GM20431 (cell line): Measurements from ENCODE around the gene MPZL2.

ENCODE experiments used
- in situ Hi-C: fragments of 300-500 bp; cut with MseI, MboI; formaldehyde crosslinking; loops from one replicate; pipeline ENCODE4 v1.15.0; 2020; ENCODE audit warnings: low sequenced_read_pairs; ENCODE audit not compliant: unreplicated experiment

Gene MPZL2

DNA sequence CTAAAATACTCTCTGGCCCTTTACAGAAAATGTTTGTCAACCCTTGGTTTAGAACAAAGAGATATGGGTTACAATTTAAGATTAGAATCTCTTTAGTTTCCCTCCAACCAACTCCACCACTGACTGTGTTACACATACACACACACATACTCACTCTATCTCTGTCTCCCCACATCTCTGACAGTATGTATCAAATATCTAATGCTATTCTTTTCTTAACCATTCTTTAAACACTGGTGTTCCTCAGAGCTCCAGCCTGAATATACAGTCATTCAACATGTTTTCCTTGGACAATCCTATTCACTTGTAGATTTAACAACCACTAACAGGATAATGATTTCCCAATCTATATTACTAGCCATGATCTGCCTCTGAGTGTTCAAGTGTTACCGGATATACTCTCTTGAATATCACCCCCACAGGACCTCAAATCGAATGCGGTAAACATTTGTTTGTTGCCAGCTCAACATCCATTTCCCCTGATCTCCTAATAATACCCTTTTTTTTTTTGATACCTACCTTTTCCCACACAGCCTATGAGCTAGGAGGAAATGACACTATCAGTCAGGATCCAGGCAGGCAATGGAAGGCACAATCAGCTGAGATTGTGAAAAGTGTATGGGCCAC lies 18.0 kb downstream of the MPZL2 start:
- in situ Hi-C loops = no loop called here

DNA sequence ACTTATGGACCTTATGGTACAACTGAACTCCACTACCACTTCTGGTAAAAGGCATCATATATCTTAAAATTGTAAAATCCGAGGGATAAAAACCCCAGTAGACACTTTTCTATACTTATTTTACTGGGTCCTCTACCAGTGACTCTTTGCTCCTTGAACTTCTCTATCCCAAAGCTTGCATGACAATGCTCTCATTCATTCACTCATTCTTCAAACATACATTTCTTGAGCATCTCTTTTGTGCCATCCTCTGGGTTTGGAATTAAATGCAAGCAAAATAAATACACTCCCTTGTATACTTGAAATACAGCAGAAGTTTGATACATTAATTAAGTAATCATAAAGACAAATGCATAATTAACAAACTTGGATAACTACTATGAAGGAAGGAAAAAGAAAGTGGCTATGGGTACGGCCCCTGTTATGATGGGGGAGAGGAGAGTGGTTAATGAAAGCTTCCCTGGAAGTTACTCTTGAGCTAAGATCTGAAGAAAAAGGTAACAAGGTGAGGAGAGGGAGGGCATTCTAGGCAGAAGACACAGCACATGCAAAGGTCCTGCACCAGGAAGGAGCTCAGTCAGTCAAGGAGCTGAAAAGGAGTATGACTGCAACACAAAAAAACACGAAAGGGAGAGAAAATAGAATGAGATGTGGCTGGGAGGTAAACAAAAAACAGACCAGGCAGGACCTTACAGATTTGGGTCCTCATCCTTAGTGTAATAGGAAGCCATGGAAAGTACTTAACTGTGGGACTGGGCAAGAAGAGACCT lies 19.9 kb downstream of the MPZL2 start:
- in situ Hi-C loops = no loop called here

DNA sequence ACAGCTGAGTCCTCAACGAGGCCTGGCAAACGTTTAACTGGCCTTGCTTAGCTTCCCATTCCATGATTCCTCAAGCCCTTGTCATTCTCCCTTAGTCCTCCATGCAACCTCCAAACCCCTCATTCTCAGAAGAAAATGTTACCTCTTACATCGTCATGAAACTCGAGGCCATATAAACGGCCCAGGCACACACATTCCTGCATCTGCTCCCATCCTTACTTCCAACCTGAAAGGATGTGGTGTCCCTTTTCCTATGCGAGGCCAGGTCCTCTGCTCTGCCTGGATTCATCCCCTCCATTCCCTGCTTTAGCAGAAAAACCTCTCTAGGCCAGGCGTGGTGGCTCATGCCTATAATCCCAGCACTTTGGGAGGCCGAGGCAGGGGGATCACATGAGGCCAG lies 20.9 kb downstream of the MPZL2 start:
- in situ Hi-C loops = no loop called here

DNA sequence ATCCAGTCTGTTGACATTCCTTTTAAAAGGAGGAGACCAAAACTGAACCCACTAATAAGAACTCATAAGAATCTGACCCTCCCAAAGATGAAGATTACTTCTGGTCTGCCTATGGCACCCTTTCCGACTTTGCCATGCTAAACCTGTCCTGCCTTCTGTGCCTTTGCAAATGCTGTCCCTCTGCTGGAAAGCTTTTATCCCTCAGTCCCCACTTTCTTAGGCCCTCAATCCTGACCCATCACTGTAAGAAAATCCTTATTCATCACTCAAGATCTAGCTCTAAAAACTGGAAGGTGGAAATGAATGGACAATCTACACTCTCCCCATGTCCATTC lies 22.4 kb downstream of the MPZL2 start:
- in situ Hi-C loops = no loop called here

DNA sequence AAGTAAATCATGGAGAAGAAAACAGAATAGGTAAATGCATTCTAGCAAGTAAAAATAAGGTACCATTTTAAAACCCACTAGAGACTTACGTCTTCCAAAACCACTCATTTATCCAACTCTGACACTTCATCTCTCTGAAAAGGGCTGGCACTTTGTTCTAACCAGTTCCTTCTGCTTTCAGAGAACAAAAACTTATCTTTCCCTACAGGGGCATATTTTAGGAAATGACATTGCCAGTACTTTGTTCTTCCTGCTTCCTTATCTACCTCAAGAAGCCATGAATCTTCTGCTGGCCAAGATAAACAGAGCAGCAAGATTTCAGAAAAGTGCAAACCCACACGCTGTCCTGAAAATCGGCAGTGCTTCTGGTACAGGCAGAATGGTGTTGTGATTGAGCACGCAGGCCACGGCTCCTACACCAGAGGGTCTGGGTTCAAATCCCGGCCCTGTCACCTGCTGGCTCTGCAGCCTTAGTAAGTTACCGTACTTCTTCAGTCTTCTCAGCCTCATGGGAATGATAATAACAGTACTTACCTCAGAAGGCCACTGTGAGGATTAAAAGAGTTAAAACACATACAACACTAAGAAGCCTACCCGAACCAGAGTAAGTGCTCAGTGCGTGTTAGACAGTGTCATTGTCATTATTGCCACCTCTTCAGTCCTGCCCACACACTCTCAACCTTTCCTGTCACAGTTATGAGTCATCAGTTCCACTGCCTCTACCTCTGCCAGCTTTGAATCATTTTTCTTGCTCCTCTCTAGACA lies 22.9 kb downstream of the MPZL2 start:
- in situ Hi-C loops = no loop called here

GRCh38 chr11:118239509-118240205 lies 24.4 kb downstream of the MPZL2 start:
- in situ Hi-C loops = no loop called here

- in situ Hi-C loops = no loop called here
Observed at GRCh38 chr11:118238929-118239328, 25.2 kb downstream of the MPZL2 start.

DNA sequence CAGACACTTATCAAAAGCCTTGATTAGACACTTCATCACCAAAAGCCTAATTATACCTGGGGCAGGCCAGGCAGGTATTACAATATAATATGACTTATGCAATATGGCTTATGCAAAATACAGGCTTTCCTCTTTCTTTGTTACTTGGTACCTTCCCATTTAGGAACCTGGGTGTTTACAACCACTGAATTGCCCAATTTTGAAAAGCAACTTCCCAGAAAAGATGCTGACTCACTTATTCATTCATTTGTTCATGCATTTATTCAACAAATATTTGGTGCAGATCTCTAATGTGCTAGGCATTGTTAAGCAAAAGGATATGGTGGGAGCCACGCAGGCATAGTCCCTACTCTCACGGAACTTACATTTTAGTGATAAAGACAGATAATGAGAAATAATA lies 25.7 kb downstream of the MPZL2 start:
- in situ Hi-C loops = no loop called here

GRCh38 chr11:118236170-118236569 lies 27.9 kb downstream of the MPZL2 start:
- in situ Hi-C loops = no loop called here

- in situ Hi-C loops = no loop called here
Observed at GRCh38 chr11:118234833-118235232, 29.3 kb downstream of the MPZL2 start.

DNA sequence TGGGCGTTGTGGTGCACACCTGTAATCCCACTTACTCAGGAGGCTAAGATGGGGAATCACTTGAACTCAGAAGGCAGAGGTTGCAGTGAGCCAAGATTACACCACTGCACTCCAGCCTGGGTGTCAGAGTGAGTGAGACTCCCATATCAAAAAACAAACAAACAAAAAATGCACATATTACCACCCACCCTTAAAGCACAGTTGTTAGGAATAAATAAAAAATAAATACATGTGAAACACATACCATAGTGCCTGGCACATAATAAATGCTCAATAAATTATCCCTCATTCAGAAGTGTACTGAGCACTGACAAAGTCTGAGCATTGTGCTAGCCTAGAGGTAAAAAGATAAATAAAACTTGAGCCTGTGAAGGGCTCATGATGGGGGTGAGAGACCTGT lies 30.2 kb downstream of the MPZL2 start:
- in situ Hi-C loops = no loop called here

GRCh38 chr11:118233377-118233776 lies 30.7 kb downstream of the MPZL2 start:
- in situ Hi-C loops = no loop called here

GRCh38 chr11:118232659-118233058 lies 31.4 kb downstream of the MPZL2 start:
- in situ Hi-C loops = no loop called here

- in situ Hi-C loops = no loop called here
Observed at GRCh38 chr11:118231461-118231860, 32.6 kb downstream of the MPZL2 start.

GRCh38 chr11:118230088-118230487 lies 34.0 kb downstream of the MPZL2 start:
- in situ Hi-C loops = no loop called here

- in situ Hi-C loops = no loop called here
Observed at GRCh38 chr11:118229274-118229847, 34.7 kb downstream of the MPZL2 start.

GRCh38 chr11:118227865-118228785 lies 36.0 kb downstream of the MPZL2 start:
- in situ Hi-C loops = no loop called here

DNA sequence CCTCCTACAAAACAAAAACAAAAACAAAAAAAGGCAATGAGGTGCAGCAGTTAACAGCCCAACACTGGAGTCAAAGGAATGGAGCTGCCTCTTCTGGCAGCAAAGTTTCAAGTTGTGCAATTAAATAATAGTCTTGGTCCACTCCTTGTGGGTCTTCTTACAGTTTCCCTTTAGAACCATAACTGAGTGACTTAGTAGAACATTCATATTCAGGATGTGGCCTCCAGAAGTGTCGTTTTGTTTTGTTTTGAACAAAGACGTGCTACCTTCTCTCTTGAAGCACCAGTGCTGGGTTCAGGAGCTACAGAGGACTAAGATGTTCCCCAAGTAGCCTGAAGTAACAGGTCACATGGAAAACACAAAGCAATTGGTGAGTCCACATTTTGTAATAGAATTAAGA lies 37.3 kb downstream of the MPZL2 start:
- in situ Hi-C loops = no loop called here

DNA sequence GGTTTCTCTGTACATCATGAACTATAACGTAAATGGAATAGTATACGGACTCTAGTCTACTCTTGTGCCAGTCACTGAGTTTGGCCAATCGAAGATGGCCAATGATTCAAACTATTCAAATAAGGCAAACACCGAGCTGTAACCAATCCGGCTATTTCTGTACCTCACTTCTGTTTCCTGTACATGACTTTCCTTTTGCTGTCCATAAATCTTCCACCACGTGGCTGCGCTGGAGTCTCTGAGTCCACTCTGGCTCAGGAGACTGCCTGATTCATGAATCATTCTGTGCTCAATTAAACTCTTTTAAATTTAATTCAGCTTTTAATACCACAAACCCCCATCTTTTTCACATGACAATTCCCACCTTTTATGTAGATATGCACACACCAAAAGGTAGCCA lies 37.8 kb downstream of the MPZL2 start:
- in situ Hi-C loops = no loop called here
